H1 (cell line): ENCODE measurements around the gene BCAS1.

Source experiments
- ATF3 ChIP-seq: IDR thresholded peaks from 2 replicates; pipeline ENCODE4 v1.6.1; 2011; ENCODE audit warnings: low read depth, mild to moderate bottlenecking, low read length; ENCODE audit not compliant: insufficient read depth
- BCL11A ChIP-seq, 2 experiments: IDR thresholded peaks; one replicate each; pipeline ENCODE4 v1.6.1; 2011; ENCODE audit warnings: low read depth in 2 of 2, low read length in 2 of 2, mild to moderate bottlenecking in 2 of 2
- KDM1A ChIP-seq: fragments of 200-600, 300-600 bp; sonication (generic); IDR thresholded peaks from 2 replicates; pipeline ENCODE4 v1.7.1; 2016; ENCODE audit warnings: mild to moderate bottlenecking, low read length, borderline replicate concordance
- NRF1 ChIP-seq: IDR thresholded peaks from 2 replicates; pipeline ENCODE4 v1.6.1; 2011; ENCODE audit warnings: mild to moderate bottlenecking, low read depth, low read length, improper control_type of control experiment
- POLR2AphosphoS5 ChIP-seq: IDR thresholded peaks from 2 replicates; pipeline ENCODE4 v1.6.1; 2011; ENCODE audit warnings: low read depth, low read length
- RXRA ChIP-seq: IDR thresholded peaks from 2 replicates; pipeline ENCODE4 v1.6.1; 2011; ENCODE audit warnings: low read depth, mild to moderate bottlenecking, low read length, moderate library complexity; ENCODE audit not compliant: insufficient read depth
- SP1 ChIP-seq: IDR thresholded peaks from 2 replicates; pipeline ENCODE4 v1.6.1; 2011; ENCODE audit warnings: low read depth, low read length
- SRF ChIP-seq: IDR thresholded peaks from 2 replicates; pipeline ENCODE4 v1.6.1; 2011; ENCODE audit warnings: mild to moderate bottlenecking, low read depth, low read length, moderate library complexity
- USF2 ChIP-seq: IDR thresholded peaks from 2 replicates; pipeline ENCODE4 v1.6.1; 2011; ENCODE audit warnings: low read length, improper control_type of control experiment
- TF ChIP-seq, protein P1 (sequence below), 3 experiments: IDR thresholded peaks; 1 replicate in 2 of 3; 2 replicates in 1 of 3; pipeline versions ENCODE4 v1.5.1 to v1.6.1; 2011; ENCODE audit warnings: low read length in 3 of 3, mild to moderate bottlenecking in 3 of 3, inconsistent platforms in 2 of 3, low read depth in 1 of 3, moderate library complexity in 1 of 3; ENCODE audit not compliant: insufficient read depth in 1 of 3; ENCODE audit errors: control extremely low read depth in 1 of 3
- TF ChIP-seq, protein P2 (sequence below): IDR thresholded peaks from 2 replicates; pipeline ENCODE4 v1.6.1; 2012; ENCODE audit warnings: inconsistent platforms

DNA sequence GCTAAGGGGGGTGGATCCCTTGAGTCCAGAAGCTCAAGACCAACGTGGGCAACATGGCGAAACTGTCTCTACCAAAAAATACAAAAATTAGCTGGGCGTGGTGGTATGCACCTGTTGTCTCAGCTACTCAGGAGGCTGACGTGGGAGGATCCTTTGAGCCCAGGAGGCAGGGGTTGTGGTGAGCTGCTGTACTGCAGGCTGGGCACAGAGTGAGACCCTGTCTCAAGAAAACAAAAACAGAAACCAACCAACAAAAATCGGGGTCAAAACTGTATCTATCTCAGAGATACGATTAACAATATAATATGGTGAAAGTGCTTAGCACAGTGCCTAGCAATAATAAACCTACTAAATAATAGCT lies 20.7 kb upstream of the BCAS1 start:
- TF ChIP-seq KDM1A (no peak), RXRA (no peak), POLR2AphosphoS5 (no peak), USF2 (no peak), BCL11A (IDR thresholded peaks at IDR 0.05; ENCODE audit: low read depth in 2 of 2, low read length in 2 of 2) (no peak), NRF1 (no peak), ATF3 (no peak), SP1 (no peak), SRF (no peak)
- TF ChIP-seq, protein P1, sequence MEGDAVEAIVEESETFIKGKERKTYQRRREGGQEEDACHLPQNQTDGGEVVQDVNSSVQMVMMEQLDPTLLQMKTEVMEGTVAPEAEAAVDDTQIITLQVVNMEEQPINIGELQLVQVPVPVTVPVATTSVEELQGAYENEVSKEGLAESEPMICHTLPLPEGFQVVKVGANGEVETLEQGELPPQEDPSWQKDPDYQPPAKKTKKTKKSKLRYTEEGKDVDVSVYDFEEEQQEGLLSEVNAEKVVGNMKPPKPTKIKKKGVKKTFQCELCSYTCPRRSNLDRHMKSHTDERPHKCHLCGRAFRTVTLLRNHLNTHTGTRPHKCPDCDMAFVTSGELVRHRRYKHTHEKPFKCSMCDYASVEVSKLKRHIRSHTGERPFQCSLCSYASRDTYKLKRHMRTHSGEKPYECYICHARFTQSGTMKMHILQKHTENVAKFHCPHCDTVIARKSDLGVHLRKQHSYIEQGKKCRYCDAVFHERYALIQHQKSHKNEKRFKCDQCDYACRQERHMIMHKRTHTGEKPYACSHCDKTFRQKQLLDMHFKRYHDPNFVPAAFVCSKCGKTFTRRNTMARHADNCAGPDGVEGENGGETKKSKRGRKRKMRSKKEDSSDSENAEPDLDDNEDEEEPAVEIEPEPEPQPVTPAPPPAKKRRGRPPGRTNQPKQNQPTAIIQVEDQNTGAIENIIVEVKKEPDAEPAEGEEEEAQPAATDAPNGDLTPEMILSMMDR (IDR thresholded peaks at IDR 0.05; ENCODE audit: control extremely low read depth in 1 of 3, insufficient read depth in 1 of 3, low read depth in 1 of 3, low read length in 3 of 3) = no peak
- TF ChIP-seq, protein P2, sequence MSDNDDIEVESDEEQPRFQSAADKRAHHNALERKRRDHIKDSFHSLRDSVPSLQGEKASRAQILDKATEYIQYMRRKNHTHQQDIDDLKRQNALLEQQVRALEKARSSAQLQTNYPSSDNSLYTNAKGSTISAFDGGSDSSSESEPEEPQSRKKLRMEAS = no peak
